Ascending aorta (tissue), 2 donors: ENCODE measurements around the gene DNAJC6. TPM values are rescaled to one million over a fixed set of nuclear protein-coding genes. Genes with fewer than 3 reads are reported as not detected.

Experiments
- DNase-seq, 2 donors: peaks; one replicate each; pipeline ENCODE4 v3.0.0-alpha.2; 2019; ENCODE audit warnings: low spot score in 2 of 2
- H3K27ac ChIP-seq, 2 donors: fragments of 200-600 bp; sonication (generic); one replicate each; pipeline ENCODE4 v1.5.1; 2016 to 2017; ENCODE audit warnings: mild to moderate bottlenecking in 1 of 2
- H3K27me3 ChIP-seq: fragments of 200-600 bp; sonication (generic); one replicate; pipeline ENCODE4 v1.5.1; 2017
- H3K36me3 ChIP-seq, 2 donors: fragments of 200-600 bp; sonication (generic); one replicate each; pipeline ENCODE4 v1.5.1; 2016
- H3K4me1 ChIP-seq, 2 donors: fragments of 200-600 bp; sonication (generic); one replicate each; pipeline ENCODE4 v1.5.1; 2016 to 2017; ENCODE audit warnings: mild to moderate bottlenecking in 1 of 2
- H3K4me3 ChIP-seq, 2 donors: fragments of 200-600 bp; sonication (generic); one replicate each; pipeline ENCODE4 v1.5.1; 2016 to 2017; ENCODE audit warnings: mild to moderate bottlenecking in 1 of 2
- H3K9me3 ChIP-seq, 2 donors: fragments of 200-600 bp; sonication (generic); one replicate each; pipeline ENCODE4 v1.5.1; 2016
- CTCF ChIP-seq, 3 experiments: fragments of 200-600 bp in 2 of 3; fragments of 450-650 bp in 1 of 3; sonication (generic) in 2 of 3; IDR thresholded peaks; one replicate each; pipeline ENCODE4 v1.5.1; 2016 to 2019; ENCODE audit warnings: antibody characterized with exemption in 3 of 3, mild to moderate bottlenecking in 1 of 3, moderate library complexity in 1 of 3
- intact Hi-C: fragments of 100-400 bp; cut with DNase I; formaldehyde crosslinking; loops from one replicate; pipeline ENCODE4 v1.15.1; 2023
- total RNA-seq: library from RNA; depleted of rRNA; stranded (reverse); fragments of >200 nt; gene quantifications from one replicate; pipeline ENCODE4 v1.1.0, GENCODE V29; 2016

DNAJC6 gene
- total RNA-seq, 1 donor from 2014 or later = 0.21 TPM

GRCh38 chr1:65330021-65330420 is 20.7 kb downstream of the DNAJC6 start:
- H3K4me1 ChIP-seq = no peaks in the 10 kb centered on the region
- H3K4me3 ChIP-seq = no peak overlapping the region
- no peak for TF ChIP-seq CTCF (IDR thresholded peaks at IDR 0.05)
- H3K27me3 ChIP-seq = no peaks in the 10 kb centered on the region
- H3K9me3 ChIP-seq = no peaks in the 10 kb centered on the region
- H3K27ac ChIP-seq = no peak overlapping the region
- intact Hi-C loops = no loop called here
- H3K36me3 ChIP-seq = no peaks in the 10 kb centered on the region
- DNase-seq = no peak

- intact Hi-C loops = no loop called here
- no peak for TF ChIP-seq CTCF (IDR thresholded peaks at IDR 0.05)
- Histone ChIP-seq H3K27me3 (no peaks in the 10 kb centered on the region), H3K4me1 (no peaks in the 10 kb centered on the region), H3K4me3 (no peak overlapping the region), H3K36me3 (no peaks in the 10 kb centered on the region), H3K9me3 (no peaks in the 10 kb centered on the region), H3K27ac (no peak overlapping the region)
- DNase-seq = no peak
Observed at GRCh38 chr1:65330822-65331221, 21.5 kb downstream of the DNAJC6 start.

GRCh38 chr1:65332821-65333220 is 23.5 kb downstream of the DNAJC6 start:
- no peaks in the 10 kb centered on the region for H3K4me1 ChIP-seq
- no peak overlapping the region for H3K27ac ChIP-seq
- intact Hi-C loops = no loop called here
- DNase-seq = no peak
- H3K27me3 ChIP-seq = no peaks in the 10 kb centered on the region
- TF ChIP-seq CTCF (IDR thresholded peaks at IDR 0.05) = no peak
- no peak overlapping the region for H3K4me3 ChIP-seq
- no peaks in the 10 kb centered on the region for H3K9me3 ChIP-seq
- H3K36me3 ChIP-seq = no peaks in the 10 kb centered on the region

GRCh38 chr1:65334081-65334480 is 24.7 kb downstream of the DNAJC6 start:
- H3K4me1 ChIP-seq = no peaks in the 10 kb centered on the region
- no peak overlapping the region for H3K4me3 ChIP-seq
- TF ChIP-seq CTCF (IDR thresholded peaks at IDR 0.05) = no peak
- no peak overlapping the region for H3K27ac ChIP-seq
- no peaks in the 10 kb centered on the region for H3K36me3 ChIP-seq
- H3K9me3 ChIP-seq = no peaks in the 10 kb centered on the region
- H3K27me3 ChIP-seq = no peaks in the 10 kb centered on the region
- intact Hi-C loops = no loop called here
- no peak for DNase-seq

- DNase-seq = no peak
- no peak for TF ChIP-seq CTCF (IDR thresholded peaks at IDR 0.05)
Observed at GRCh38 chr1:65339866-65340468, 30.6 kb downstream of the DNAJC6 start.

GRCh38 chr1:65341381-65341780 is 32.0 kb downstream of the DNAJC6 start:
- DNase-seq = no peak
- Histone ChIP-seq H3K27me3 (no peaks in the 10 kb centered on the region), H3K4me3 (no peak overlapping the region), H3K36me3 (no peaks in the 10 kb centered on the region), H3K27ac (no peak overlapping the region), H3K4me1 (no peaks in the 10 kb centered on the region), H3K9me3 (no peaks in the 10 kb centered on the region)
- TF ChIP-seq CTCF (IDR thresholded peaks at IDR 0.05) = no peak
- intact Hi-C loops = no loop called here

More at GRCh38 chr1:65339866-65340468, 30.6 kb downstream of the DNAJC6 start:
- Histone ChIP-seq H3K27me3 (no peaks in the 10 kb centered on the region), H3K36me3 (no peaks in the 10 kb centered on the region), H3K4me3 (no peak overlapping the region), H3K27ac (no peak overlapping the region), H3K9me3 (no peaks in the 10 kb centered on the region), H3K4me1 (no peaks in the 10 kb centered on the region)
- intact Hi-C loops = no loop called here
